B cell (primary cell): ENCODE data around the gene IFITM1. TPM values are rescaled to one million over a fixed set of nuclear protein-coding genes. Genes with fewer than 3 reads are reported as not detected.

Source experiments
- ATAC-seq: fragments of 200-7000 bp; cut with Tn5 transposase; one replicate; pipeline ENCODE4 v1.10.0; 2021; ENCODE audit warnings: low read depth, mild to moderate bottlenecking, moderate number of reproducible peaks, moderate library complexity
- CTCF ChIA-PET: fragments of 350-600 bp; sonication (Branson Sonifier 250); formaldehyde crosslinking; loops from one replicate; lab custom pipeline; 2021; ENCODE audit warnings: antibody characterized with exemption, inconsistent platforms; lab: Charles Lee
- POLR2A ChIA-PET: fragments of 350-600 bp; sonication (Branson Sonifier 250); formaldehyde crosslinking; loops from one replicate; lab custom pipeline; 2021; ENCODE audit warnings: antibody characterized with exemption; lab: Charles Lee
- DNase-seq: peaks from one replicate; pipeline ENCODE4 v3.0.0; 2013
- H2AFZ ChIP-seq: 2 replicates; pipeline ENCODE4 v1.6.1; 2012; ENCODE audit warnings: mild to moderate bottlenecking, low read depth, low read length; ENCODE audit not compliant: insufficient read depth, poor library complexity, severe bottlenecking
- H3K27ac ChIP-seq, 2 donors: 1 replicate in 1 of 2; 2 replicates in 1 of 2; pipeline ENCODE4 v1.5.1; 2012 to 2013; ENCODE audit warnings: low read length in 2 of 2, mild to moderate bottlenecking in 2 of 2, moderate library complexity in 1 of 2
- H3K27me3 ChIP-seq, 4 experiments: fragments of 200-600 bp in 1 of 4; sonication (generic) in 1 of 4; replicated peaks in 1 of 4; 1 replicate in 2 of 4; 2 replicates in 2 of 4; pipeline versions ENCODE4 v1.6.1 to v1.7.0; 2013 to 2016; ENCODE audit warnings: low read length in 3 of 4, mild to moderate bottlenecking in 2 of 4, mixed read lengths in 1 of 4, moderate library complexity in 1 of 4; ENCODE audit not compliant: insufficient read depth in 4 of 4, control insufficient read depth in 3 of 4; ENCODE audit errors: control extremely low read depth in 1 of 4
- H3K36me3 ChIP-seq, 2 experiments: replicated peaks in 1 of 2; 1 replicate in 1 of 2; 2 replicates in 1 of 2; pipeline versions ENCODE4 v1.6.1 to v1.7.1; 2013; ENCODE audit warnings: low read length in 1 of 2; ENCODE audit not compliant: insufficient read depth in 2 of 2, control insufficient read depth in 1 of 2; ENCODE audit errors: control extremely low read depth in 1 of 2, extremely low read depth in 1 of 2
- H3K4me1 ChIP-seq, 2 donors: fragments of 200-600 bp in 1 of 2; sonication (generic) in 1 of 2; 1 replicate in 1 of 2; 2 replicates in 1 of 2; pipeline versions ENCODE4 v1.5.1 to v1.6.1; 2013 to 2017; ENCODE audit warnings: low read length in 2 of 2; ENCODE audit not compliant: control insufficient read depth in 2 of 2, insufficient read depth in 2 of 2
- H3K4me2 ChIP-seq: replicated peaks from 2 replicates; pipeline ENCODE3; 2012; ENCODE audit warnings: mild to moderate bottlenecking, low read depth, low read length; ENCODE audit not compliant: poor library complexity, severe bottlenecking
- H3K4me3 ChIP-seq, 5 experiments: fragments of 200-600 bp in 1 of 5; sonication (generic) in 1 of 5; 1 replicate in 3 of 5; 2 replicates in 2 of 5; pipeline versions ENCODE4 v1.5.1 to v1.7.0; 2011 to 2016; ENCODE audit warnings: low read length in 4 of 5, mild to moderate bottlenecking in 4 of 5, low read depth in 2 of 5, control low read depth in 1 of 5, moderate library complexity in 1 of 5; ENCODE audit not compliant: insufficient read depth in 1 of 5; ENCODE audit errors: control extremely low read depth in 1 of 5, extremely low read depth in 1 of 5
- H3K79me2 ChIP-seq: fragments of 200-600 bp; sonication (generic); one replicate; pipeline ENCODE4 v1.6.0; 2016; ENCODE audit warnings: low read length; ENCODE audit not compliant: control insufficient read depth, insufficient read depth
- H3K9ac ChIP-seq: fragments of 200-600 bp; sonication (generic); 2 replicates; pipeline ENCODE4 v1.6.1; 2017; ENCODE audit warnings: mild to moderate bottlenecking, low read length, moderate library complexity
- H3K9me3 ChIP-seq, 3 donors: one replicate each; pipeline versions ENCODE4 v1.6.1 to v1.7.1; 2013; ENCODE audit warnings: low read length in 2 of 3; ENCODE audit not compliant: control insufficient read depth in 2 of 3, insufficient read depth in 1 of 3; ENCODE audit errors: control extremely low read depth in 1 of 3
- H4K20me1 ChIP-seq: 2 replicates; pipeline ENCODE4 v1.6.0; 2012; ENCODE audit warnings: mild to moderate bottlenecking, low read length; ENCODE audit not compliant: insufficient read depth, control insufficient read depth, poor library complexity, severe bottlenecking
- H3K27ac Mint-ChIP-seq: one replicate; pipeline ENCODE4 v1.8.0; 2021; ENCODE audit warnings: mixed read lengths
- H3K27me3 Mint-ChIP-seq: one replicate; pipeline ENCODE4 v1.8.0; 2021; ENCODE audit warnings: mixed read lengths
- H3K4me1 Mint-ChIP-seq: one replicate; pipeline ENCODE4 v1.8.0; 2021; ENCODE audit warnings: mixed read lengths
- H3K4me3 Mint-ChIP-seq: one replicate; pipeline ENCODE4 v1.8.0; 2021; ENCODE audit warnings: mixed read lengths
- H3K9me3 Mint-ChIP-seq: one replicate; pipeline ENCODE4 v1.8.0; 2022; ENCODE audit warnings: mixed read lengths; ENCODE audit not compliant: insufficient read depth
- CTCF ChIP-seq: fragments of 200-600 bp; IDR thresholded peaks from one replicate; pipeline ENCODE4 v1.8.0; 2022; ENCODE audit warnings: antibody characterized with exemption, mild to moderate bottlenecking
- EZH2 ChIP-seq: IDR thresholded peaks from 2 replicates; pipeline ENCODE4 v1.6.1; 2012; ENCODE audit warnings: borderline replicate concordance, low read depth, mild to moderate bottlenecking, moderate library complexity, low read length; ENCODE audit not compliant: insufficient read depth, poor library complexity, severe bottlenecking
- WGBS: methylation state at CpG from one replicate; pipeline ENCODE4 v1.1.5; 2013; ENCODE audit warnings: missing lambda C conversion rate; ENCODE audit not compliant: insufficient coverage; 5-methylcytosine and 5-hydroxymethylcytosine counted together
- intact Hi-C: fragments of 100-400 bp; cut with micrococcal nuclease; formaldehyde crosslinking; loops from one replicate; pipeline ENCODE4 v1.10.0; 2022
- polyA plus RNA-seq: library from polyadenylated mRNA; depleted of rRNA; stranded (reverse); fragments of >200 nt; gene quantifications from 2 replicates; pipeline ENCODE4 v1.2.3, GENCODE V29; 2012
- total RNA-seq, 2 donors: library from RNA; stranded (reverse); fragments of 120-200 nt in 1 of 2; gene quantifications; 1 replicate in 1 of 2; 2 replicates in 1 of 2; pipeline versions ENCODE4 v1.2.3 to v1.2.4, GENCODE V29; 2013 to 2022

IFITM1 gene
- total and polyA plus RNA-seq, 2 donors (not counting 1 experiment from before 2014, with no cell fraction given), result 19.5 to 83.7 TPM

- Histone ChIP-seq H3K4me3 (peak overlapping the region in 4 of 5 experiments; percentile 21 to 34 (median 26)), H3K9me3 (peaks cover 0 to 10% (median 0%) of the 10 kb centered on the region in 3 donors), H3K27ac (peak overlapping the region; percentile 95 to 96), H3K27me3 (no peaks in the 10 kb centered on the region), H2AFZ (peak overlapping the region; percentile 82), H3K9ac (peak overlapping the region; percentile 57), H3K4me1 (peaks cover 34 to 55% of the 10 kb centered on the region in 2 donors), H3K36me3 (no peaks in the 10 kb centered on the region), H4K20me1 (no peaks in the 10 kb centered on the region), H3K4me2 (peak overlapping the region; percentile 81), H3K79me2 (no peaks in the 10 kb centered on the region)
- Mint-ChIP-seq H3K27me3 (no peaks in the 10 kb centered on the region), H3K9me3 (no peaks in the 10 kb centered on the region), H3K4me1 (peaks cover 54% of the 10 kb centered on the region), H3K27ac (peak overlapping the region; percentile 95), H3K4me3 (peak overlapping the region; percentile 66)
- whole genome bisulfite sequencing, result 15% methylated on average over 14 of the region's 19 CpGs
- ATAC-seq, result peak; percentile 74
- CTCF ChIA-PET, result interaction anchor here (1.0 to 4.4 kb wide), 5 partner anchors 12 to 89 kb away, joined by 3 to 23 read pairs (median 5); no protein-coding TSS in a partner anchor
- no peak for TF ChIP-seq EZH2
- no peak for TF ChIP-seq CTCF
- DNase-seq, result peak; percentile 87
- intact Hi-C loops, result no loop called here
- POLR2A ChIA-PET, result interaction anchor here (0.8 to 1.5 kb wide), 5 partner anchors 22 to 120 kb away, joined by 3 to 8 read pairs (median 3); partner anchors contain the start of gene BET1L
Measured at GRCh38 chr11:326842-327580, 13.2 kb downstream of the IFITM1 start.

- H3K27me3 Mint-ChIP-seq, result no peaks in the 10 kb centered on the region
- Histone ChIP-seq H2AFZ (peak overlapping the region; percentile 82), H4K20me1 (no peaks in the 10 kb centered on the region), H3K4me2 (peak overlapping the region; percentile 81), H3K9me3 (peaks cover 0 to 10% (median 0%) of the 10 kb centered on the region in 3 donors), H3K27me3 (no peaks in the 10 kb centered on the region), H3K4me3 (peak overlapping the region in 3 of 5 experiments; percentile 21 to 34 (median 26)), H3K9ac (peak overlapping the region; percentile 57), H3K36me3 (no peaks in the 10 kb centered on the region), H3K4me1 (peaks cover 34 to 55% of the 10 kb centered on the region in 2 donors), H3K27ac (peak overlapping the region; percentile 95 to 96), H3K79me2 (no peaks in the 10 kb centered on the region)
- peak overlapping the region; percentile 66 for H3K4me3 Mint-ChIP-seq
- H3K4me1 Mint-ChIP-seq, result peaks cover 54% of the 10 kb centered on the region
- peak overlapping the region; percentile 95 for H3K27ac Mint-ChIP-seq
- no peak for DNase-seq
- intact Hi-C loops, result no loop called here
- CTCF ChIA-PET, result interaction anchor here (1.0 to 4.4 kb wide), 6 partner anchors 12 to 90 kb away, joined by 3 to 23 read pairs (median 4); no protein-coding TSS in a partner anchor
- no peak for TF ChIP-seq CTCF
- no peak for TF ChIP-seq EZH2
- no peaks in the 10 kb centered on the region for H3K9me3 Mint-ChIP-seq
- POLR2A ChIA-PET, result interaction anchor here (0.8 to 1.5 kb wide), 5 partner anchors 21 to 120 kb away, joined by 3 to 8 read pairs (median 3); partner anchors contain the start of gene BET1L
- WGBS, result no CpG with 5 or more reads among the region's 3 CpGs
- ATAC-seq, result no peak
Measured at GRCh38 chr11:327581-327923, 13.7 kb downstream of the IFITM1 start.
